Activated T-helper 1 cell treated with anti-CD3 and anti-CD28 coated beads, Interleukin-12 subunit alpha, Interleukin-12 subunit beta, Interleukin-2, Interleukin-4 antibody, amounts not matched to agents 30 ng/mL and 10 ng/mL and 1 ng/mL, durations not matched to agents 14 hours and 24 hours and 36 hours (primary cell): Measurements from ENCODE around the gene ABCC2. TPM values are rescaled to one million over a fixed set of nuclear protein-coding genes. Genes with fewer than 3 reads are reported as not detected.

Experiments used
- DNase-seq: peaks from one replicate; pipeline ENCODE4 v3.0.0; 2021; ENCODE audit warnings: low spot score
- H3K27ac Mint-ChIP-seq: one replicate; pipeline ENCODE4 v1.8.0; 2021; ENCODE audit warnings: mild to moderate bottlenecking, mixed read lengths
- H3K27me3 Mint-ChIP-seq: one replicate; pipeline ENCODE4 v1.8.0; 2022; ENCODE audit warnings: mild to moderate bottlenecking, moderate library complexity, mixed read lengths; ENCODE audit not compliant: insufficient read depth
- H3K36me3 Mint-ChIP-seq: one replicate; pipeline ENCODE4 v1.8.0; 2021; ENCODE audit warnings: low read depth, mixed read lengths
- H3K4me1 Mint-ChIP-seq: one replicate; pipeline ENCODE4 v1.8.0; 2021; ENCODE audit warnings: low read depth, mixed read lengths
- H3K4me3 Mint-ChIP-seq: one replicate; pipeline ENCODE4 v1.8.0; 2021; ENCODE audit warnings: mild to moderate bottlenecking, moderate library complexity, mixed read lengths
- H3K9me3 Mint-ChIP-seq: one replicate; pipeline ENCODE4 v1.8.0; 2021; ENCODE audit warnings: mixed read lengths
- intact Hi-C: fragments of 100-400 bp; cut with micrococcal nuclease; formaldehyde crosslinking; loops from one replicate; pipeline ENCODE4 v1.15.1; 2024
- total RNA-seq: library from RNA; stranded (reverse); gene quantifications from 2 replicates; pipeline ENCODE4 v1.2.3, GENCODE V29; 2022

Gene ABCC2
- total RNA-seq, 1 donor from 2014 or later = 0.83 TPM

GRCh38 chr10:99781734-99782429 lies 558 bp upstream of the ABCC2 start:
- DNase-seq = no peak
- H3K27ac Mint-ChIP-seq = no peak overlapping the region
- H3K4me3 Mint-ChIP-seq = no peak overlapping the region
- intact Hi-C loops = no loop called here
- H3K9me3 Mint-ChIP-seq = no peaks in the 10 kb centered on the region
- H3K4me1 Mint-ChIP-seq = peaks cover 6% of the 10 kb centered on the region
- peaks cover 7% of the 10 kb centered on the region for H3K27me3 Mint-ChIP-seq
- H3K36me3 Mint-ChIP-seq = no peaks in the 10 kb centered on the region

- intact Hi-C loops = no loop called here
- no peak for DNase-seq
- Mint-ChIP-seq H3K27me3 (peaks cover 3% of the 10 kb centered on the region), H3K27ac (no peak overlapping the region), H3K4me1 (peaks cover 5% of the 10 kb centered on the region), H3K36me3 (no peaks in the 10 kb centered on the region), H3K4me3 (no peak overlapping the region), H3K9me3 (no peaks in the 10 kb centered on the region)
Measured at GRCh38 chr10:99784016-99784726, 1.7 kb downstream of the ABCC2 start.

GRCh38 chr10:99784727-99785441 lies 2.4 kb downstream of the ABCC2 start:
- Mint-ChIP-seq H3K27ac (no peak overlapping the region), H3K36me3 (no peaks in the 10 kb centered on the region), H3K4me1 (no peaks in the 10 kb centered on the region), H3K9me3 (no peaks in the 10 kb centered on the region), H3K4me3 (no peak overlapping the region), H3K27me3 (peaks cover 3% of the 10 kb centered on the region)
- intact Hi-C loops = no loop called here
- no peak for DNase-seq

GRCh38 chr10:99785646-99786045 lies 3.2 kb downstream of the ABCC2 start:
- no peak for DNase-seq
- no peaks in the 10 kb centered on the region for H3K9me3 Mint-ChIP-seq
- no peak overlapping the region for H3K27ac Mint-ChIP-seq
- intact Hi-C loops = no loop called here
- no peak overlapping the region for H3K4me3 Mint-ChIP-seq
- H3K4me1 Mint-ChIP-seq = no peaks in the 10 kb centered on the region
- H3K36me3 Mint-ChIP-seq = no peaks in the 10 kb centered on the region
- H3K27me3 Mint-ChIP-seq = peaks cover 3% of the 10 kb centered on the region

GRCh38 chr10:99787311-99787710 lies 4.9 kb downstream of the ABCC2 start:
- intact Hi-C loops = no loop called here
- Mint-ChIP-seq H3K4me1 (no peaks in the 10 kb centered on the region), H3K27ac (no peak overlapping the region), H3K36me3 (no peaks in the 10 kb centered on the region), H3K4me3 (no peak overlapping the region), H3K9me3 (no peaks in the 10 kb centered on the region), H3K27me3 (peaks cover 3% of the 10 kb centered on the region)
- no peak for DNase-seq

GRCh38 chr10:99787782-99788445 lies 5.5 kb downstream of the ABCC2 start:
- DNase-seq = no peak
- intact Hi-C loops = no loop called here
- H3K36me3 Mint-ChIP-seq = no peaks in the 10 kb centered on the region
- no peaks in the 10 kb centered on the region for H3K4me1 Mint-ChIP-seq
- peaks cover 3% of the 10 kb centered on the region for H3K27me3 Mint-ChIP-seq
- H3K4me3 Mint-ChIP-seq = no peak overlapping the region
- H3K27ac Mint-ChIP-seq = no peak overlapping the region
- no peaks in the 10 kb centered on the region for H3K9me3 Mint-ChIP-seq

GRCh38 chr10:99788598-99789256 lies 6.3 kb downstream of the ABCC2 start:
- H3K27me3 Mint-ChIP-seq = peaks cover 3% of the 10 kb centered on the region
- no peak overlapping the region for H3K4me3 Mint-ChIP-seq
- H3K36me3 Mint-ChIP-seq = no peaks in the 10 kb centered on the region
- H3K4me1 Mint-ChIP-seq = no peaks in the 10 kb centered on the region
- intact Hi-C loops = no loop called here
- no peaks in the 10 kb centered on the region for H3K9me3 Mint-ChIP-seq
- H3K27ac Mint-ChIP-seq = no peak overlapping the region
- DNase-seq = no peak

- H3K27ac Mint-ChIP-seq = no peak overlapping the region
- H3K27me3 Mint-ChIP-seq = no peaks in the 10 kb centered on the region
- H3K9me3 Mint-ChIP-seq = no peaks in the 10 kb centered on the region
- no peak overlapping the region for H3K4me3 Mint-ChIP-seq
- DNase-seq = no peak
- intact Hi-C loops = no loop called here
- H3K4me1 Mint-ChIP-seq = no peaks in the 10 kb centered on the region
- H3K36me3 Mint-ChIP-seq = no peaks in the 10 kb centered on the region
Measured at GRCh38 chr10:99791831-99792230, 9.4 kb downstream of the ABCC2 start.

GRCh38 chr10:99793819-99794218 lies 11.4 kb downstream of the ABCC2 start:
- intact Hi-C loops = no loop called here
- Mint-ChIP-seq H3K27ac (no peak overlapping the region), H3K4me1 (no peaks in the 10 kb centered on the region), H3K9me3 (no peaks in the 10 kb centered on the region), H3K27me3 (peaks cover 2% of the 10 kb centered on the region), H3K4me3 (no peak overlapping the region), H3K36me3 (no peaks in the 10 kb centered on the region)
- no peak for DNase-seq

- H3K4me3 Mint-ChIP-seq = no peak overlapping the region
- DNase-seq = no peak
- intact Hi-C loops = no loop called here
- H3K4me1 Mint-ChIP-seq = no peaks in the 10 kb centered on the region
- no peak overlapping the region for H3K27ac Mint-ChIP-seq
- H3K9me3 Mint-ChIP-seq = no peaks in the 10 kb centered on the region
- no peaks in the 10 kb centered on the region for H3K36me3 Mint-ChIP-seq
- H3K27me3 Mint-ChIP-seq = peaks cover 2% of the 10 kb centered on the region
Measured at GRCh38 chr10:99796928-99797327, 14.5 kb downstream of the ABCC2 start.

- peaks cover 2% of the 10 kb centered on the region for H3K27me3 Mint-ChIP-seq
- no peak overlapping the region for H3K27ac Mint-ChIP-seq
- no peak for DNase-seq
- intact Hi-C loops = no loop called here
- no peaks in the 10 kb centered on the region for H3K9me3 Mint-ChIP-seq
- no peak overlapping the region for H3K4me3 Mint-ChIP-seq
- H3K36me3 Mint-ChIP-seq = no peaks in the 10 kb centered on the region
- H3K4me1 Mint-ChIP-seq = no peaks in the 10 kb centered on the region
Measured at GRCh38 chr10:99798031-99798430, 15.6 kb downstream of the ABCC2 start.

- Mint-ChIP-seq H3K27ac (no peak overlapping the region), H3K36me3 (no peaks in the 10 kb centered on the region), H3K4me1 (no peaks in the 10 kb centered on the region)
Measured at GRCh38 chr10:99798920-99799319, 16.5 kb downstream of the ABCC2 start.

More at GRCh38 chr10:99798920-99799319, 16.5 kb downstream of the ABCC2 start:
- no peaks in the 10 kb centered on the region for H3K9me3 Mint-ChIP-seq
- no peak for DNase-seq
- no peak overlapping the region for H3K4me3 Mint-ChIP-seq
- intact Hi-C loops = no loop called here
- peaks cover 2% of the 10 kb centered on the region for H3K27me3 Mint-ChIP-seq
